Stimulated activated CD8-positive, alpha-beta memory T cell treated with anti-CD3 and anti-CD28 coated beads, Interleukin-15, amount 100 ng/mL, for 48 hours (primary cell): Measurements from ENCODE around the gene CUTC.
"Not testable (repeated sequence)": the region's sequence is repeated elsewhere in the genome, so short reads cannot be mapped to it uniquely, and the experiment has no call there.

Source experiments
- DNase-seq, 2 donors: peaks; one replicate each; pipeline ENCODE4 v3.0.0-alpha.2; 2020; ENCODE audit warnings: low read depth in 2 of 2

CUTC gene

DNA sequence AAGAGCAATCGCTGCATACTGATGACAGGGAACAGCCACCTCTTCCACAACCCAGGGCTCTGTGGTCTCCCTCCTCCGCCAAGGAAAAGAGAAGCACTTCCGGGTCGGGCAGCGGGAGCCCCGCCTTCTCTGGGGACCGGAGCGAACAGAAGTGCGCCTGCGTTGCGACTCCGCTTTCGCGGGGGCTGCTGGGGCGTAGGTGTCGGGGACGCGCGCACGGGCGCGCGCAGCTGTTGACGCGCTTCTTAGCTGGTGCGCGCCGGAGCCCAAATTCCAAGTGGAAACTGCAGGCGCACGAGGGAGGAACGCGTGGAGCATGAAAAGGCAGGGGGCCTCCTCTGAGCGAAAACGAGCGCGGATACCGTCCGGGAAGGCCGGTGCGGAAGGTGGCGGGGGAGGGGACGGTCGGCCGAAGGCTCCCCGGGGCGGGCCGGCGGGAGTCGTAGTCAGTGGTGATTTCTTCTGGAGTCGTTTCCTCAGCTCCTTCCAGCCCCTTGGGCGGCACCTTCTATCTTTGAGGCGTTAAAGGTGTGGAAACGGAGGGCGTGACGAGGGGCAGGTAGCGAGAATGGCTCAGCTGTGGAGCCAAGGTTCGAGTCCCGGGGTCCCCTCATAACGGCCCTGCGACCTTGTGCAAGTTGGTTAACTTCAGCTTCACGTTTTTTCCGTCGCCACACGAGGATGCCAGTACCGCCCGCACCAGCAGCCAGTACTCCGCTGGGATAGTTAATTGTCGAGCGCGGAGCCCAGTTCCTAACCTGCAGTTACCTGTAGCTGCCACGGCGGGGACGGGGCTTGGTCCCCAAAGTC, at the start of gene CUTC, which contains the start of gene COX15:
Gene CUTC (plus strand): TSS at position 202 of the 810 bp plus-strand sequence. CDS start 115 bp downstream, at position 317.
Gene COX15 (minus strand): TSS at position 95 of the 810 bp plus-strand sequence. CDS start 78 bp downstream, at position 17.
- peak; percentile 91 to 92 for DNase-seq

GRCh38 chr10:99682752-99683151, 49.3 kb upstream of the CUTC start:
- no peak for DNase-seq

- no peak for DNase-seq
Measured at GRCh38 chr10:99685597-99685967, 46.5 kb upstream of the CUTC start.

DNA sequence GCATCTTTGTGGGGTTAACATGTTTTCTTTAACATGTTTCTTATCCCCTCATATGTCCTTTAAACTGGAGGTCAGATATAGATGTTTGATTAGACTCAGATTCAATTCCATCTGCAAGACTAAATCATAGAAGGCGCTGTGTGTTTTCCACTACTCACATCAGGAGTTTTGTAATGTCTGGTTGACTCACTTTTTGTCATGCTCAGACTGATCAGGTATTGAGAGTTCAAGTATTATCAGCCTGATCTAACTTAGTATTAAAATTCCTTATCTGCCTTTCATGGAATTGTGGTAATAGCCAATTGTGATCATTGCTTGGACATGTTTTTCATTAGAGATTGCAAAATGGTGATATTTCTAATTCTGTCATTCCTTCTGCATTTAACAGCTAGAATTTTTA, 42.6 kb upstream of the CUTC start:
- no peak for DNase-seq

DNA sequence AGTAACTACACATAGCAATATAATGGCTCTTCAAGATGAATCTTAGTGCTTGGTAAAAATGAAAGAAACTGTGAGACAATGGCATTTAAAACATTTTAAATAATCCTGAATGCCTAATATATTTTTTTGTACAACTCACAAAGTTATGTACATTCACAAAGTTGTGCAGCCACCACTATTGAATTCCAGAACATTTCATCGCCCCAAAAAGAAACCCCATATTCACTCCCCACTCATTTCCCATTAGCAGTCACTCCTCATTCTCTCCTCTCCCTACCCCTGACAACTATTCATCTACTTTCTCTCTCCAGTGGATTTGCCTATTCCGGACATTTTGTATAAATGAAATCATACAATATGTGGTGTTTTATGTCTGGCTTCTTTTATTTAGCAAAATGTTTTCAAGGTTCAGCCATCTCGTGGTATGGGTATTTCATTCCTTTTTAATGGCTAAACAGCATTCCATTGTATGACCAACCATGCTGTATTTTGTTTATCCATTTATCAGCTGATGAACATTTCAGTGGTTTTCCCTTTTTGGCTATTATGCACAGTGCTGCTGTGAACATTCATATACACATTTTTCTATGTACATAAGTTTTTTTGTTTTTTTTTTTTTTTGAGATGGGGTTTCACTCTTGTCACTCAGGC, 38.0 kb upstream of the CUTC start:
- DNase-seq, result no peak

- no peak for DNase-seq
Measured at GRCh38 chr10:99695761-99696160, 36.3 kb upstream of the CUTC start.

DNA sequence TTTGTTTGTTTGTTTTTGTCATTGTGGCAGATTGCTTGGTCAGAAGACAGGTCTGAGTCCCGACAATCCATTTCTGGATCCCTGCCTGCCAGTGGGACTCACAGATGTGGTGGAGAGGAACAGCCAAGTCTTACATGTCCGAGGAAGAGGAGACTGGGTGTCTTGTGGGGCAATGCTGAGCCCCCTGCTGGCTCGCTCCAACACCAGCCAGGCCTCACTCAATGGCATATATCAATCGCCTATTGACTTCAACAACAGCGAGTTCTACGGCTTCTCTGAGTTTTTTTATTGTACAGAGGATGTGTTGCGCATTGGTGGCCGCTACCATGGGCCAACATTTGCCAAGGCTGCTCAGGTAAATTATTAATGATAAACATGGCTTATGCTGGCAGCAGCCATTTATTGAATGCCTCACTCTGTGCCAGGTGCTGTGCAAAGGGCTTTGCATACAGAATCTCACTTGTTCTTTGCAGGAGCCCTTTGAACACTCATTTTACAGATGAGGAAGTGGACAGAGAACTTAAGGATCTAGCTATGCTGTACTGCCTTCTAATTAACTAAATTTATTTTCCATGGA, 33.4 kb upstream of the CUTC start:
- no peak for DNase-seq

- no peak for DNase-seq
Measured at GRCh38 chr10:99700649-99701048, 31.4 kb upstream of the CUTC start.

DNA sequence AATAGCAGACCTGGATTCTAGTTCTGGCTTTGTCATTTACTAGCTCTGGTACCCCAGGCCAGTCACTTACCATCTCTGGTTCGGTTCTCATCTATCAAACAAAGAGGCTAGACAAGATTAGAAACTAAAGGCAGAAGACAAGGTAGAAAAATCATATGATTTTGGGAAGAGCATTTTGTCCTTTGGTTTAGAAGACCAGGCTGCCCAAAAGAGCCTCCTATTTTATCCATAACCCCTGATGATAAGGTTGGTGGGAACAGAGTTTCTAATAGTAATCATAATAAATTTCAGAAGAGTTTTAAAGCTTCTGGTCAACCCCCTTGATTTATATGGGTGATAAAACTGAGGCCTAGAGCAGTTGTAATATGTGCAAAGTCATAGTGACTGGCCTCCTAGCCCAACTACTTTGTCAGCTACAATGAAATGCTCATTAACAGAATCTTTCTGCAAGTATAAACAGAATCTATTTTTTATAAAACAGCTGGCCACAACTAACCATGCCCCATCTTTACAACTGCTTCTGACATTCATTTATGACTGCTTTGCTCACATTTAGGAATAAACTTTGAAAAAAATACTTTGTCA, 23.5 kb upstream of the CUTC start:
- no peak for DNase-seq

GRCh38 chr10:99709480-99710229, 22.4 kb upstream of the CUTC start:
- DNase-seq, result no peak

GRCh38 chr10:99711129-99711719, 20.8 kb upstream of the CUTC start:
- DNase-seq, result no peak

- DNase-seq, result no peak
Measured at GRCh38 chr10:99714446-99714845, 17.6 kb upstream of the CUTC start.

DNA sequence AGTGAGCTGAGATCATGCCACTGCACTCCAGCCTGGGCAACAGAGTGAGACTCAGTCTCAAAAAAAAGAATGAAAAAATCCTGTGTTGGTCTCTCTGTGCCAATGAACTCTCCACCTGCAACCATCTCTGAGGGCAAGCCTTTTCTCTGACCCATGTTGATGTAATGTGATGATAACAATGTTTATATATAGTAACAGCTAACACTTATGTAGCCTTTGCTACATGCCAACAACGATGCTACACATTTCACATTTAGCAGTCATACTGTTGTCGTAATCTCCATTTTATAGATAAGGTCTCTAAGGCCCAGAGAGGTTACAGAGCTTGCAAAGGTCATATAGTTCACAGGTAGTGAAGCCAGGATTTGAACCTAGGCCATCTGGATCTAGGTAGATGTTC, 11.6 kb upstream of the CUTC start:
- no peak for DNase-seq

GRCh38 chr10:99730026-99730425, 2.0 kb upstream of the CUTC start:
- DNase-seq, result no peak

- no peak for DNase-seq
Measured at GRCh38 chr10:99731306-99732032, 565 bp upstream of the CUTC start.

DNA sequence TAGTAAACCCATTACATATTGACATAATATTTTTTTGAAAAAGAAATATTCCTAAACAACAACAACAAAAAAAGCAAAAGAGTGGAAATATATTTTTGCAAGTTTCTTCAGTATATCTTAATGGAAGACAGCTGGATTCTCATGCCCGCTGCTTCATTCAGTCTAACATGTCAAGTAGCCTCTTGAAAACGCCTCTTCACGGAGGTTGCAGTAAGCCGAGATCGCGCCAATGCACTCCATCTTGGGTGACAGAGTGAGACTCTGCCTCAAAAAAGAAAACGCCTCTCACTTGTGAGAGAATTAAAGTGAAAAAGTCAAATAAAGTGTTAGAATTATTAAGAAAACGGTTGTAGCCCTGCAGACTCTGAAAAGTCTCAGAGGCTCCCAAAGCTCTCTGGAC, 1.3 kb downstream of the CUTC start:
- no peak for DNase-seq

DNA sequence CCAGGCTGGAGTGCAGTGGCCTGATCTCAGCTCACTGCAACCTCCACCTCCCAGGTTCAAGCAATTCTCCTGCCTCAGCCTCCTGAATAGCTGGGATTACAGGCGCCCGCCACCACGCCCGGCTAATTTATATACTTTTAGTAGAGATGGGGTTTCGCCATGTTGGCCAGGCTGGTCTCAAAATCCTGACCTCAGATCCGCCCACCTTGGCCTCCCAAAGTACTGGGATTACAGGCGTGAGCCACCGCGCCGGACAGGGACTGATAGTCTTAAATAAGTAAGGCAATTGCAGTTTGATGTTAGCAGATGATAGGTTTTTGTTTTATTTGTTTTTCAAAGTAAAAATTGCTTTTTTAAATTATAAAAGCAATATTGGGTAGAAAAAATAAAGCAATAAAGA, 2.1 kb downstream of the CUTC start:
- not testable (repeated sequence) for DNase-seq

DNA sequence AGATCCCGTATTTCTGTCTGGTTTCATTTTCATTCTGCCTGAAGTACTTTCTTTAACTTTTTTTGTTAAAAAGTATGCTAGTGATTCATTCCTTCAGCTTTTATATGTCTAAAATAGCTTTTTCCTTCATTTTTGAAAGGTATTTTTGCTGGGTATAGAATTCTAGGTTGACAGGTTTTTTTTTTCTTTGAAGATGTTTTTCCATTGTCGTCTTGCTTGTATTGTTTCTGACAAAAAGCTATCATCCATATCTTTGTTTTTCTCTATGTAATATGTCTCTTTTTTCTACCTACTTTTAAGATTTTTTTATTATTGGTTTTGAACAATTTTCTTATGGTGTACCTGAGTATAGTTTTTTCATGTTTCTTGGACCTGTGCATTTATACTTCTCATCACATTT, 8.2 kb downstream of the CUTC start:
- no peak for DNase-seq

- DNase-seq, result no peak
Measured at GRCh38 chr10:99740933-99741559, 9.0 kb downstream of the CUTC start.

- no peak for DNase-seq
Measured at GRCh38 chr10:99742254-99742653, 10.2 kb downstream of the CUTC start.
